GM18951 (cell line): ENCODE measurements around the gene XYLT1.

Experiments used
- POLR2A ChIP-seq: IDR thresholded peaks from 4 replicates; pipeline ENCODE4 v1.6.1; 2011; ENCODE audit warnings: mild to moderate bottlenecking; ENCODE audit not compliant: insufficient read length, insufficient read depth; ENCODE audit errors: extremely low read depth
- in situ Hi-C: fragments of 300-500 bp; cut with MboI; formaldehyde crosslinking; loops from one replicate; pipeline ENCODE4 v1.12.0; 2022; ENCODE audit warnings: low sequenced_read_pairs, mixed read lengths, inconsistent platforms; ENCODE audit not compliant: unreplicated experiment

The XYLT1 gene

DNA sequence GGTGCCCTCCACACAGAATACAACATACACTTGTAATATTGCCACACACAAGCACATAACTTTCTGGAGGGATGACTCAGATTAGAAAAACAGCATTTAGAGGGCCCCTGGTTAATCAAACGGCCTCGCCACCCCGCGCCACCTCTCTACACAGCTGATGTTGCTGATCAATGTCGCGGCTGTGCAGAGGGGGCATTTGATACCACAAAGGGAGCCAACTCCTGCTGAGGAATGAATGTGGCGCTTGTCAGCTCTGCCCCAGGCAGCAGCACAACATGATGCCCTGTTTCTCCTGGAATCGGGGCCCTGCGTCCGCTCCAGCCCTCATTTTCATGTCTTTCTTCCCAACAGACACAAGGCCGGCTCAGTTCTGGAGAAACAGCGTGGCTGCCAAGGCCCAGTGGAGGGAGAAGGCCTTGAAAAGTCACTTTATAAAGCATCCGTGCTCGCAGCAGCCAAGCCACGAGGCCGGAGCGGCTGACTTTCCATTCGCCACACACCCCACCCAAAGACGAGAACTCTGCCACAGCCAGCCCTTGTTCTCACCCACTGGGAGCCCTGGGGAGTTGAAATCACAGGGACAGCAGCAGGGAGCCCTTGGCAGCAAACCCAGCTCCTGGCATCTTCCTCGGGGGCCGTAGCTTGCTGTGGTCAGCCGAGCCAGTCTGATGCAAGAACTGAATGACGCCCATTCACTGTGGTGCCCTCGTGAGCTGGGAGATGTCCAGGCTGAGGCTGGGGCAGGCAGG is 65.6 kb downstream of the XYLT1 start:
- TF ChIP-seq POLR2A, result no peak
- in situ Hi-C loops, result no loop called here

DNA sequence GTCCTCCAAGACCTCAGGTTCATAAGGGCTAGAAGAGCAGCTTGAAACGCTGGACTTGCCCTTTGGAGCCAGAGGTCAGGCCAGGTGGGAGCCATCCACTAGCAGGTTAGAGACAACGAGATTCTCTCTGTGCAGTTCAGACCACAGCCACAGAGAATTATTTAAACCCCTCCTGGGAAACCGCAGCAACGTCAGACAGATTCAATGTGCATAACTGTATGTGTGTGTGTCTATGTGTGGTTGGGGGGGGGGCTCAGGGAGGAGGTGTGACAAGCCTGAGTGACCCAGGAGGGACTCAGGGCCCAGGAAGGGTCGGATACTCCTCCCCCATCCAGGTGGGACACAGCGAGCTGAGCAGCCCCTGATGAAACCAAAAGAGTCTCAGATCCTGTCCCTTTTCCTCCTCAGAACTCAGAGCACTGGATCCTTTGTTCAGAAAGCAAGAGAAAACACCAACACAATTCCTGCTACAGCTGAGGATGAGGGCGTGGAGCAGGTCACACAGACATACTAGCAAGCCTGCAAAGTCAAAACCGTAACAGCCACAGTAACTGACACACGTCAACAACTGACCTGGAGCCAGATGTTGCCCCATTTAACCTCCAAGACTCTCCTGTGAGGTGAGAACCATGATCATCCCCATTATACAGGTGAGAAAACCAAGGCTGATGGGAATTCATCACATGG is 66.8 kb downstream of the XYLT1 start:
- TF ChIP-seq POLR2A, result no peak
- in situ Hi-C loops, result no loop called here

DNA sequence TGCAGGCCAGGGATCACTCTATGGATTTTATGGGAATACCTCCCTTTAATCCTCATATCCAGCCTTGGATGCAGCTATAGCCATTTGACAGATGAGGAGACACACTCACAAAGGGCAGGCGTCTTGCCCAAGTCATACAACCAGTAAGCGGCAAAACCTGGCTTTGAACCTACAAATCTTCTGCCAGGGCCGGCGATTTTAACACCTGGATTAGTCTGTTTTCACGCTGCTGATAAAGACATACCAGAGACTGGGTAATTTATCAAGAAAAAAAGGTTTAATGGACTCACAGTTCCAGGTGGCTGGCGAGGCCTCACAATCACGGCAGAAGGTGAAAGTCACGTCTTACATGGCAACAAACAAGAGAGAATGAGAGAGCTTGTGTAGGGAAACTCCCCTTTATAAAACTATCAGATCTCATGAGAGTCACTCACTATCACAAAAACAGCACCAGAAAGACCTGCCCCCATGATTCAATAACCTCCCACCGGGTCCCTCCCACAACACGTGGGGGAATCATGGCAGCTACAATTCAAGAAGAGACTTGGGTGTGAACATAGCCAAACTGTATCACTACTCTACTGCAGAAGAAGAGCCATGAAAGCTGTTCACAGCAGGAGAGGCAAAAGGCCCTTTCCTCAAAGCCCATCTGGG is 67.5 kb downstream of the XYLT1 start:
- no peak for TF ChIP-seq POLR2A
- in situ Hi-C loops, result no loop called here

DNA sequence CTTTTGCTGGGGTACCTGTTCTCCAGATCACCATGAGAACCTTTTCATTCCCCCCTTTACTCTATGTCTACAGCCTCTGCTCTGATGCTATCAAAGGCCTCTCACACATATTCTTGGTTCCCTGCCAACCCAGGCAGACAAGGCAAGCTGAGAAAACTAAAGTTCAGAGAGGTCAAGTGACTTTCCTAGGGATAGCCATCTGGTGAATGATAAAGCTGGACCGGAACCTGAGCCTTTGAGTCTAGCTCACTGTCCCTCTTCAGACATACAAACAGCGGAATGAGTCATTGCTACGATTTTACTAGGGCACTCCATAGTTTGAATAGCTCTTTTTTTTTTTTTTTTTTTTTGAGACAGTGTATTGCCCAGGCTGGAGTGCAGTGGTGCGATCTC is 73.3 kb downstream of the XYLT1 start:
- no peak for TF ChIP-seq POLR2A
- in situ Hi-C loops, result no loop called here

DNA sequence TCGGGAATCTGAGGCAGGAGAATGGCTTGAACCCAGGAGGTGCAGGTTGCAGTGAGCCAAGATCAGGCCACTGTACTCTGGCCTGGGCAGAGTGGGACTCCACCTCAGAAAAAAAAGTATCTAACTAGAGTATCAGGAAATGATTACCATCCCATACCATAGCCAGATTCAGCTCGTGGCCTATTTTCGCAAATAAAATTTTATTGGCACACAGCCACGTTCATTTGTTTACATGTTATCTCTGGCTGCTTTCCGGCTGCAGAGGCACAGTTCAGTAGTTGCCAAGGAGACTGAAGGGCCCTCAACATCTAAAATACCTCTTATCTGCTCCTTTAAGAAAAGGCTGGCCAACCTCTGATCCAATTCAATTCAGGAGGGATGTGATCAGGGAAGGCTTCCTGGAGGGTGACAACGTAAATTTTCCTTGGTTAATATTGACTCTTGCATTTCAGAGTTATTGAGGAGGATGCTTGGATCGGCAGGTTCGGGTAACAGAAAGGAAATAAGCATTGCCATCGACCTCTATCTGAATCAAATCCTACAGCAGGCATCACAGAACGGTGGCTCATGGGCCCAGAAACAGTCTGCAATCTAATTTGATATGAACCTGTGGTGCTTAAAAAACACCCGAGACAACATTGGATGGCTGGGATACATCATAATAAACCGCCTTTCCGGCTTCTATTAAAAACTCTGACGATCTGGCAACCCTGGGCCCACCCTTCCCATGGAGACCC is 73.8 kb downstream of the XYLT1 start:
- in situ Hi-C loops, result no loop called here
- TF ChIP-seq POLR2A, result no peak

DNA sequence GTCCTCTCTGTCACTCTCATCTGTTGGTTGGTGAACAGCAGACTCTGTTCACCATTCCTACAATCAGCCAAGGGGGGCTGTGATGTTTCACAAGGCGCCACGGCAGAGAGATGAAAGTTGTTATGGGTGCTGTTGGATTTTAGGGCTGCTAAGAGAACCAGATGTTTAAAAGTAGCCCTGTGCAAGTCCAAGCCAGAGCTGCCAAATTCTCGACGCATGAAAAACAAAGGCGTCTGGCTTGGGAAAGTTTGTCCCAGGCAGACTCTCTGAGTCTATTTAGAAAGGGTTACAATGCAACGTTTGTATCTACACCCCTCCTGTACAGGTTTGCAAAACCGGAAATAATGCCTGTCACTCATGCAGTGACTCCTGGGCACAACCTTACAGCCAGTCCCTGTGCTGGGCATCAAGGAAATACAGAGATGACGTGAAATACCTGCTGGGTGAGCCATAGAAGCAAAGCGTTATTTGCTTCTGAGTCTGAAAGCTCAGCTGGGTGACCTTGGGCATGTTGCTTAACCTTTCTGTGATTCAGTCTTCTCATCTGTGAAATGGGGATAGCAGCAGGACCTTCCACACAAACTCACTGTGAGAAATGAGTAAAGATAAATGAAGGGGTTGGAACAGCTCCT is 74.8 kb downstream of the XYLT1 start:
- in situ Hi-C loops, result no loop called here
- TF ChIP-seq POLR2A, result no peak

DNA sequence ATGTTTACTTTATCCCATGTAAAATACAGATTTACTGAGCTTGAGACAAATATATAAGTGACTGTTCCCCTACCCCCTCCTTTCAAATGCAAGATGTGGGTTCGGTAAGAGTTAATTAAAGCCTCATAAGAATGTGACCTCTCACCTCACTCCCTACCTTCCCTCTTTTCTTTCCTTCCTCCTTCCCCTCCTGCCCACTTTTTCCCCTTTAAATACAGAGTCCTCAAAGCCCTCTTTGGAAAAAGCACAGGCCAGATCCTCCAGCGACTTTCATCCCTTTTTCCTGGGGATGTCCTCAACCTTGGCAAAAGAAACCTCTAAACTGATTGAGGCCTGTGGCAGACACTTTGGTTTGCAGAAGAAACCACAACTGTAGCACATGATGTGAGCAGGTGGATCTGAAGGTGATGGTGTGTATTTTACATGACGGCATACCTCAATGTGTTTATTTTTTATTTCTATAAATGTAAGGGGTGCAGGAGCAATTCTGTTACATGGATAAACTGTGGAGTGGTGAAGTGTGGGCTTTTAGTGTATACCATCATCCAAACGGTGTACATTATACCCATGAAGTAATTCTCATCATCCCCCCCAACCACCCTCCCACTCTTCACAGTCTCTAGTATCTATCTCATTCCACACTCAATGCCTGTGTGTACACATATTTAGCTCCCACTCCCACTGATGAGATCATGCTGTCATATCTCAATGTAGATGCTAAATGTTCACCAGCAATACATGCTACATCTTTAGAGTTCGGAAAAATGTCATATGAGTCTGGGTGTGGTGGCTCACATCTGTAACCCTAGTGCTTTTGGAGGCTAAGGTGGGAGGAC is 77.7 kb downstream of the XYLT1 start:
- TF ChIP-seq POLR2A, result no peak
- in situ Hi-C loops, result no loop called here

DNA sequence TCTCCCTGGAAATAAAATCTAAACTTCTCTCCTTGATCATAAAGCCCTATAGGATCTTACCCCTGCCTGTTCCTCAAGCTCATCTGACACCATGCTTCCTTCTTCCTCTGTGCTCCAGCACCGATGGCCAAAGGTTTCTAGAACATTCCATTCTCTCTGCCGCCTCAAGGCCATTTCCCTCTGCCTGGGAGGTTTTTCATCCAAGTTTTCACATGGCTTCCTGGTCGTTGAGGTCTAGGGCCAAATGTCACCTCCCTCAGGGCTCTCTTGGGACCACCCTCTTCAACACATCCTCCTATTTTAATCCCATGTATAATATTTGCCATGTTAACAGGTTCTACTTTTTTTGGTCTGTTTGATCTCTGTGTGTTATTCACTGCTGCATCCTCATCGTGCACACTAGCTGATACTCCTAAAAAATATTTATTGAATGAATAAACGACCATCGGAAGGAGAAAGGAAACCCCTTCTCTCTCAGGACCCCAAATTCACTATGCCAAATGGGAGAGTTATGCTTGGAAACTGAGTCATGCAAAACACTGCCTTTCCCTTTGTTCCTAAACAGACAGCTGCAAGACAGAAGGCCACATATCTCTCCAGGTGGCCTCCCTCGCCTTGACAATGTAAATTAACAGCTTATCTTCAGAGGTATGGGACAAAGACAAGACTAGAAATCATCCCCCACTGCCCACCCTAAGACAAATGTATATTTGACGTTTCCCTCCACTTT is 78.5 kb downstream of the XYLT1 start:
- in situ Hi-C loops, result no loop called here

DNA sequence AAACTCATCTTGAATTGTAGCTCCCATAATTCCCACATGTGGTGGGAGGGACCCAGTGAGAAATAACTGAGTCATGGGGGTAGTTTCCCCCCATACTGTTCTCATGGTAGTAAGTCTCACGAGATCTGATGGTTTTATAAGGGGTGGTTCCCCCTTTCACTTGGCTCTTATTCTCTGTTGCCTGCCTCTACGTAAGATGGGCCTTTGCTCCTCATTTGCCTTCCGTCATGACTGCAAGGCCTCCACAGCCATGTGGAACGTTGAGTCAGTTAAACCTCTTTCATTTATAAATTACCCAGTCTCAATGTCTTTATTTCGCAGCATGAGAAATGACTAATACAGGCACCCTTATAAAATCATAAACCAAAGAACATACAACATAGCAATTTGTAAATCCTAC is 79.0 kb downstream of the XYLT1 start:
- in situ Hi-C loops, result no loop called here
- TF ChIP-seq POLR2A, result no peak

More for the DNA sequence above, 78.5 kb downstream of the XYLT1 start:
- no peak for TF ChIP-seq POLR2A

DNA sequence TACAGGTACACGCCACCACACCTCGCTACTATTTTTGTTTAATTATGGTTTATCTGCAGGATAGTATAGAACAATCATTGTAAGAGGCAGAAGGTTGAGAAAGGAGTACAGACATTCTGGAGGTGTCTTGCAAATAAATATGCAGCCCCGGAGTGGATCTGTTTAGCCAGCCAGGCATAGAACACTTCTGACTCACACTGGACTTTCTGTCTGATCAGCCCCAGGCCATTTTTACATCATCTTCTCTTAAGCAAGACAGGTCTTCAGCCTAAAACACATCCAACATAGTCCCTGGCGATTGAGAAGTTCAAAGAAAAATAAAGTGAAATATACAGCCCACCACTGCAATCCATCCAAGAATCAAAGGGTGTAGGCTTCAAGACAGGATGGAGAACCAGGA is 81.4 kb downstream of the XYLT1 start:
- TF ChIP-seq POLR2A, result no peak
- in situ Hi-C loops, result no loop called here

DNA sequence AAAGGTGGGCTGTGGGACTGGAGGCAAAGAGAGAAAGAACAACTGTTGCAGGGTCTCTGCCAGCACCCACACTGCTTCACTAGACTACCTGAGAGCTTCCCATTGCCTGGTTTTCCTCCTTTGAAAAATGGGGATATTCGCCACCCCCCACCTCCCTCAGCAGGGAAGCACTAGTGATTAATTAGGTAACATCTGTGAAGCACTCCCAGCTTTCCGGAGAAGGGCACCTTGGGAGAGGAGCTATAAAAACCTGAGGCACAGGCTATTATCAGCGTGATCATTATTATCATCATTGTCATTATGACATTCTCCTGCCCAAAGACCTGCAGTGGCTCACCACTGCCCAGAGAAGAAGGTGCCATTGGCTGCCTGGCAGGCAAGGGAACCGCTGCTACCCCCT is 83.5 kb downstream of the XYLT1 start:
- TF ChIP-seq POLR2A, result no peak
- in situ Hi-C loops, result no loop called here
